Spleen (tissue), 7 donors: ENCODE results near the gene ZNF18.

Experiments used
- CTCF ChIP-seq, 11 experiments: fragments of 200-600 bp in 7 of 11; fragments of 450-650 bp in 4 of 11; sonication (generic) in 4 of 11; IDR thresholded peaks in 8 of 11; conservative IDR thresholded peaks in 3 of 11; 1 replicate in 7 of 11; 2 replicates in 4 of 11; pipeline versions ENCODE4 v1.4.0 to v1.8.0; 2016 to 2021; ENCODE audit warnings: antibody characterized with exemption in 11 of 11, inconsistent platforms in 4 of 11, mild to moderate bottlenecking in 1 of 11
- POLR2A ChIP-seq, 3 donors: fragments of 450-650 bp; IDR thresholded peaks; one replicate each; pipeline ENCODE4 v1.5.1; 2017; ENCODE audit warnings: antibody characterized with exemption in 3 of 3, mild to moderate bottlenecking in 1 of 3
- donor health status: DM: no; HTN: no; CAD: no; lungs with moderate emphysema.
- donor health status: DM: no; HTN: no; CAD: no.
- donor health status: DM: no; HTN: no; CAD: no.

- no peak for TF ChIP-seq CTCF (IDR thresholded peaks at IDR 0.05 in 8 of 11, conservative IDR thresholded peaks at IDR 0.05 in 3 of 11)
- no peak for TF ChIP-seq POLR2A (IDR thresholded peaks at IDR 0.05)
These were observed 48.5 kb downstream of the ZNF18 start for GRCh38 chr17:11948789-11949188.
